HEK293 (cell line): ENCODE results near the gene DUSP16.

Source experiments
- CTCF ChIP-seq: fragments of 450-650 bp; formaldehyde crosslinking; IDR thresholded peaks from 2 replicates; pipeline ENCODE4 v1.5.1; 2016; ENCODE audit warnings: missing biosample characterization, missing genetic modification characterization
- ZBTB26 ChIP-seq: fragments of 450-650 bp; formaldehyde crosslinking; optimal IDR thresholded peaks from 2 replicates; pipeline ENCODE3; 2016; ENCODE audit warnings: missing biosample characterization, mild to moderate bottlenecking, missing genetic modification characterization
- ZNF510 ChIP-seq: fragments of 450-650 bp; formaldehyde crosslinking; IDR thresholded peaks from 2 replicates; pipeline ENCODE4 v1.5.1; 2018; ENCODE audit warnings: mild to moderate bottlenecking, missing genetic modification characterization, missing biosample characterization; ENCODE audit not compliant: insufficient replicate concordance
- ZNF785 ChIP-seq: fragments of 450-650 bp; formaldehyde crosslinking; IDR thresholded peaks from 2 replicates; pipeline ENCODE4 v1.5.1; 2016; ENCODE audit warnings: missing biosample characterization, missing genetic modification characterization

GRCh38 chr12:12600659-12601058, 38.0 kb upstream of the DUSP16 start:
- TF ChIP-seq ZNF785 (tag by site-specific recombination), result no peak
- TF ChIP-seq ZBTB26 (tag by site-specific recombination), result no peak
- TF ChIP-seq ZNF510 (tag by site-specific recombination), result no peak
- no peak for TF ChIP-seq CTCF (tag by site-specific recombination)
